Measurements from ENCODE around the gene SPINT1.

DNA sequence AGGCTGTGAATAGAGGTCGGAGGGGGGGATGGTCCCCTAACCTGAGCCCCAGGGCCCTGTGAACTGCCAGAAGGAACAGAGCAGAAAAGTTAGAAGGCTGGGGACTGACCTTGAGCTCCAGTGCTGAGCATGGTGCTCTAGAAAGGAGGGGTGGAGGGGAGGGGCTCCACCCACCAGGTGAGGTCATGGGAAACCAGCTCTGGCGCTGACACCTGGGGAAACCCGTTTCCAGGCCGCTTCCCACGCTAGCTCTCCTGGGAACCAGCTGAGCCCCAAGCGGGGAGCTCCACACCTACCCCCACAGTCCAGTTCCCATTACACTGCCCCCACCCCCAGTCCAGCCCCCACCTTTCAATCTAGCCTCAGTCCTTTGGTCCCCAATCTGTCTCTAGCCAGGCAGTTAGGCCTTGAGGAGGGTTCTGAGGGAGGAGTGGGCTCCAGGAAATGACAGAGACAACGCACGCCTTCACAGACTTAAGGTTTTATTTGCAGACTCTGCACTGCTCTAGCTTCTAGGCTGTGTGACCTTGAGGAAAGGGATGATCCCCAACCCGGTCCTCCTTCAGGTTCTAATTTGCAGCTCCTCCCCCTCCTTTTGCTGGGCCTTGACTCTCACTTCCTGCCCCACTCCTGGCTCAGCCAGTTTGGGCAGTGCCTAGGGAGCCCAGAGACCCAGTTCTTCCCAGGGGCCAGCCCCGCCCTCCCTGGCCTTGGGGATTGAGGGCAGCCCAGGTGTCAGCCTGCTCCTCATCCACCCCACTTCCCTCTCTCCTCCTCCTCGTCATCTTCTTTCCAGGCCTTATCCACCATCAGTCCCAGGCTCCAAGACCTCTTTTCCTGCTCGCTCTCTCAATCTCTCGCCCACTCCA, 28.1 kb downstream of the SPINT1 start:
- TF ChIP-seq TAF1 (IDR thresholded peaks at IDR 0.05; ENCODE audit: low read depth): no peak
- TF ChIP-seq, protein P1, sequence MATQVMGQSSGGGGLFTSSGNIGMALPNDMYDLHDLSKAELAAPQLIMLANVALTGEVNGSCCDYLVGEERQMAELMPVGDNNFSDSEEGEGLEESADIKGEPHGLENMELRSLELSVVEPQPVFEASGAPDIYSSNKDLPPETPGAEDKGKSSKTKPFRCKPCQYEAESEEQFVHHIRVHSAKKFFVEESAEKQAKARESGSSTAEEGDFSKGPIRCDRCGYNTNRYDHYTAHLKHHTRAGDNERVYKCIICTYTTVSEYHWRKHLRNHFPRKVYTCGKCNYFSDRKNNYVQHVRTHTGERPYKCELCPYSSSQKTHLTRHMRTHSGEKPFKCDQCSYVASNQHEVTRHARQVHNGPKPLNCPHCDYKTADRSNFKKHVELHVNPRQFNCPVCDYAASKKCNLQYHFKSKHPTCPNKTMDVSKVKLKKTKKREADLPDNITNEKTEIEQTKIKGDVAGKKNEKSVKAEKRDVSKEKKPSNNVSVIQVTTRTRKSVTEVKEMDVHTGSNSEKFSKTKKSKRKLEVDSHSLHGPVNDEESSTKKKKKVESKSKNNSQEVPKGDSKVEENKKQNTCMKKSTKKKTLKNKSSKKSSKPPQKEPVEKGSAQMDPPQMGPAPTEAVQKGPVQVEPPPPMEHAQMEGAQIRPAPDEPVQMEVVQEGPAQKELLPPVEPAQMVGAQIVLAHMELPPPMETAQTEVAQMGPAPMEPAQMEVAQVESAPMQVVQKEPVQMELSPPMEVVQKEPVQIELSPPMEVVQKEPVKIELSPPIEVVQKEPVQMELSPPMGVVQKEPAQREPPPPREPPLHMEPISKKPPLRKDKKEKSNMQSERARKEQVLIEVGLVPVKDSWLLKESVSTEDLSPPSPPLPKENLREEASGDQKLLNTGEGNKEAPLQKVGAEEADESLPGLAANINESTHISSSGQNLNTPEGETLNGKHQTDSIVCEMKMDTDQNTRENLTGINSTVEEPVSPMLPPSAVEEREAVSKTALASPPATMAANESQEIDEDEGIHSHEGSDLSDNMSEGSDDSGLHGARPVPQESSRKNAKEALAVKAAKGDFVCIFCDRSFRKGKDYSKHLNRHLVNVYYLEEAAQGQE (IDR thresholded peaks at IDR 0.05; ENCODE audit: low read depth): no peak

Measured in Ishikawa (cell line).